ENCODE data around the gene ADAMTSL4. TPM values are rescaled to one million over a fixed set of nuclear protein-coding genes. Genes with fewer than 3 reads are reported as not detected.

ADAMTSL4 gene
- total and polyA plus RNA-seq, 2 of the 8 experiments (the other 6 are each of a cell fraction or from before 2014, with no cell fraction given), result 4.2 to 5.4 TPM

- no peak for TF ChIP-seq CHD7 (IDR thresholded peaks at IDR 0.05; ENCODE audit: insufficient replicate concordance, low read length)
- no peak; the same call in 1 of the 2 replicates for TF ChIP-seq CHD1 (IDR thresholded peaks at IDR 0.05; ENCODE audit: low read depth, low read length)
- TF ChIP-seq CTBP2 (IDR thresholded peaks at IDR 0.05; ENCODE audit: borderline replicate concordance, insufficient read depth, insufficient read length, low read length), result no peak
- TF ChIP-seq FOSL1 (IDR thresholded peaks at IDR 0.05; ENCODE audit: insufficient read depth, low read depth, low read length), result no peak
- peak in 1 of 2 experiments; percentile 15; a peak in 1 of 4 replicates for TF ChIP-seq RAD21 (IDR thresholded peaks at IDR 0.05 in 1 of 2, conservative IDR thresholded peaks at IDR 0.05 in 1 of 2; ENCODE audit: low read depth in 2 of 2, low read length in 2 of 2)
- TF ChIP-seq ZNF274 (IDR thresholded peaks at IDR 0.05; ENCODE audit: borderline replicate concordance, extremely low read depth, low read length), result no peak
- no peak for TF ChIP-seq EZH2 (IDR thresholded peaks at IDR 0.05; ENCODE audit: low read depth, low read length, severe bottlenecking)
- no peak for TF ChIP-seq EGR1 (IDR thresholded peaks at IDR 0.05; ENCODE audit: borderline replicate concordance, low read depth, low read length)
- no peak for TF ChIP-seq BCL11A (IDR thresholded peaks at IDR 0.05; ENCODE audit: low read depth in 2 of 2, low read length in 2 of 2)
These were observed 30.1 kb downstream of the ADAMTSL4 start, which contains the start of gene MCL1 (continued) for GRCh38 chr1:150579110-150579944.
